ENCODE data around the gene APP. TPM values are rescaled to one million over a fixed set of nuclear protein-coding genes. Genes with fewer than 3 reads are reported as not detected.

APP gene
- total RNA-seq, 1 donor from 2014 or later, result 40.7 TPM

DNA sequence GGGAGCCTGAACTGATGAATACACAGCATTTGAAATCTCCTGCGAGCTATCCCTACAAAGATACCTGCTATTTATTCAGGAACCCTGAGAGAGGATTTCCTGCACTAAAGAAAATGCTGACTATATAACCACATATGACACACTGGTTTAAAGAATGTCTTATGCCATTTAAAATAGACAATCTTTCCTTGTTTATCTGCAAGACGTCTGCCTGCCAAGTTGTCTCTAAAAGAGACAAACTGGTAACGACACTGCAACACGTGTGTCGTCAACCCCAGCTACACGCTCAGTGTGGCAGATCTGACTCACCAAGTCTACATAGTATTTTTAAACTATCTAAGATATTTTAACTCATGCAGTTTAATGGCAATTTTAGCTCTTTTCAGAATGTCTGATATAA is 42.7 kb downstream of the APP start:
- intact Hi-C loops (cut with micrococcal nuclease), result no loop called here

DNA sequence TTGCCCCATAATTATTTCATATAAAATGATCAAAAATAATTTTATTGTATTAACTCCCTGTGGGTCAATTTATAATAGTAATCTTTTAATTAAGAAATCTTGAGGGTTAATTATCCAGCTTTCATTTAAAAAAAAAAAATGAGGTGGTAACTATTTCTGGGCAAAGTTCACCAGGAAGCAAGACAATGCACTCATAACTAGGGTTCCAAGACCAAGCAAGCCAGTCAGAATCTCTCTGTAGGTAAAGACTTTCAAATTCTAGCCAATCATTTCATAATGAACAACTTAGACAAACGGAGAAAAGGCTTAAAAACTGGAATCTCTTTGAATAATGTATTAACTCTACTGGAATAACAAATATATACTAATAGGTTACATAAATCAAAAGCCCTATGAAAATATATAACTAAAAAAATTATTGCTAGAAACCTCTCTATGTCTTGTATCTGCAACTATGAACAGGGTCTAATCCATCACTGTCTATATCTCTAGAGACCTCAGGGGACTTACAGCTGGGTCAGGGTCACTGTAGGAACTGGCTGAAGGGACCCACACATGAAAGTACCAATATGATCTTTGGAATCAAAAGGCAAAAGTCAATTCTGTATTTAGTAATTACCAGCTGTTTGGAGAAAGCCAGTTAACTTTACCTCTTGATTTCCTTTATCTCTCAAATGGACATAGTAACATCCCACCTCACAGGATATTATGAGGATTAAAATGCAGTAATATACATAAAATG is 43.3 kb downstream of the APP start:
- intact Hi-C loops (cut with micrococcal nuclease), result no loop called here

GRCh38 chr21:26126168-26126553 is 44.4 kb downstream of the APP start:
- intact Hi-C loops (cut with micrococcal nuclease), result no loop called here

GRCh38 chr21:26125433-26126167 is 45.0 kb downstream of the APP start:
- intact Hi-C loops (cut with micrococcal nuclease), result no loop called here

- intact Hi-C loops (cut with micrococcal nuclease), result no loop called here
Observed at GRCh38 chr21:26124896-26125295, 45.7 kb downstream of the APP start.

- intact Hi-C loops (cut with micrococcal nuclease), result no loop called here
Observed at GRCh38 chr21:26124421-26124833, 46.1 kb downstream of the APP start.

DNA sequence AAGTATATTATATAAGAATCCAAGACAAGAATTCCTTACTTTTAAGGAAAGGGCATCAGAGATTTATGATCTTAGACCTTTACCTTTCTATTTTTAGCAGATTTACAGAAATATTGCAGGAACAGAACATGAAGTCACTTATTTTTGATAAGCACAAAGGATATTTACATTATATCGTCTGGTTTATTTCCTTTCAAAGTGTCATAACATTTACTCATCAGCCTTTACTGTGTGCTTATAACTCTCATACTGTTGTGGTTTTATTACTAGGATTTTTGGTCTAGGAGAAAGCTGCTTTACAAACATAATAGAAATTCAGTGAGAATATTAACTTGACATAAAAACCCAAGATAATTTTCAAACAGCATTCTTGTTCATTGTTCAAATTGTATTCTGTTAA is 47.6 kb downstream of the APP start:
- intact Hi-C loops (cut with micrococcal nuclease), result no loop called here

- intact Hi-C loops (cut with micrococcal nuclease), result no loop called here
Observed at GRCh38 chr21:26120828-26121227, 49.7 kb downstream of the APP start.

- intact Hi-C loops (cut with micrococcal nuclease), result no loop called here
Observed at GRCh38 chr21:26119906-26120305, 50.7 kb downstream of the APP start.

- intact Hi-C loops (cut with micrococcal nuclease), result no loop called here
Observed at GRCh38 chr21:26118938-26119540, 51.5 kb downstream of the APP start.

- intact Hi-C loops (cut with micrococcal nuclease), result no loop called here
Observed at GRCh38 chr21:26117972-26118367, 52.6 kb downstream of the APP start.

DNA sequence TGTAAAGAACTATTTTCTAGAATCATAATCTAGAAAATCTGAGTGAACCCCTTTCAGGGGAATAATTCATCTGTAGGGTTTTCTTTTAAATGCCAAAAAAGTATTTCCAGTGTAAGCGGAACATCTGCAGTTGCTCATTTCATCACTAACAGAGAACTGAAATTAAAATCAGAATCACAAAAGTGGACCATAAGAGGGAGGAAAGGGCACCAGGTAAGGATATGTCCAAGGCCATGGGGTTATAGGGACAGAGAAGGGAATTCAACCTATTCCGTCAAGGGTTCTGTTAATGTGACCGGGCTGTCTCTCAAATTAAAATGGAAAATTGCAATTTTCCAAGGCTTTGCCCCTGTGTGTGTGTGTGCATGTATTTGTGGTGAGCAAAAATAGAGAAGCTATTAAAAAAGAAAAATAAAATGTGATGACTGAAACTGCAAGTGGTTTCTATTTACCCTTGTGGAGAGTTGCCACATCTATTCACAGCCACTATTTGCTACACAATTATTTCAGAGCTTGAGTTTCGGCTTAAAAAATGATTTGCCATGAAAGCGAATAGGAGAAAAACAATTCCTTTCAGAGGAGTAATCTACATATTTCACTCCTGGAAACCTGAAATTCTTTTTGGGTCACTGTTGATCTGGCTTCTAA is 53.1 kb downstream of the APP start:
- intact Hi-C loops (cut with micrococcal nuclease), result no loop called here

- intact Hi-C loops (cut with micrococcal nuclease), result no loop called here
Observed at GRCh38 chr21:26116456-26117011, 54.0 kb downstream of the APP start.

- intact Hi-C loops (cut with micrococcal nuclease), result no loop called here
Observed at GRCh38 chr21:26115899-26116298, 54.7 kb downstream of the APP start.

- intact Hi-C loops (cut with micrococcal nuclease), result no loop called here
Observed at GRCh38 chr21:26115305-26115704, 55.3 kb downstream of the APP start.

- intact Hi-C loops (cut with micrococcal nuclease), result no loop called here
Observed at GRCh38 chr21:26112975-26113374, 57.6 kb downstream of the APP start.

GRCh38 chr21:26112127-26112742 is 58.3 kb downstream of the APP start:
- intact Hi-C loops (cut with micrococcal nuclease), result no loop called here

DNA sequence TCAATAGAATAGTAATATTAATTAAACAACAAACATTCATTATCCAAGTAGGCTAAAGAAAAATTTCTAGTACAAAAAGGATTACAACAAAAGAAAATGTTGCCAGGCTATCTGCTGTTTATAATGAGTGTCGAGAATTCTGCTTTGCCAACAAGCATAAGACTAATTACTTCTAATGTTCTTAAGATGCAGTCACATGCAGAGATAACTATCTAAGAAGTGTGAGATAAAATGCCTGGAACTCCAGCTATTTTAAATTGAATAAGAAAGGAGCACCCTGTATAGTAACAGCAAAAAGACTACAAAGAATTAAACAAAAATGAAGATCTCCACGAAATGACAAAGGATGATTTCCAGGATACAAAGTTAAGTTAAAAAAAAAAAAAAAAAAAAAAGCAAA is 59.9 kb downstream of the APP start:
- intact Hi-C loops (cut with micrococcal nuclease), result no loop called here

GRCh38 chr21:26107429-26107828 is 63.1 kb downstream of the APP start:
- intact Hi-C loops (cut with micrococcal nuclease), result no loop called here

- intact Hi-C loops (cut with micrococcal nuclease), result no loop called here
Observed at GRCh38 chr21:26106562-26106961, 64.0 kb downstream of the APP start.

- intact Hi-C loops (cut with micrococcal nuclease), result no loop called here
Observed at GRCh38 chr21:26105819-26106218, 64.8 kb downstream of the APP start.

Data from T-helper 1 cell treated with Interleukin-12 subunit alpha and Interleukin-12 subunit beta and Interleukin-4 antibody, amounts not matched to agents 30 ng/mL and 1 ng/mL, for 36 hours (primary cell).